CD4-positive, alpha-beta T cell treated with Interleukin-10 for 1 hour (primary cell): ENCODE data around the gene ULK2.
"Not testable (repeated sequence)": the region's sequence is repeated elsewhere in the genome, so short reads cannot be mapped to it uniquely, and the experiment has no call there.

Experiments
- DNase-seq: peaks from one replicate; pipeline ENCODE4 v3.0.0-alpha.2; 2020

ULK2 gene

GRCh38 chr17:19860647-19861177, 7.0 kb downstream of the ULK2 start:
- not testable (repeated sequence) for DNase-seq

DNA sequence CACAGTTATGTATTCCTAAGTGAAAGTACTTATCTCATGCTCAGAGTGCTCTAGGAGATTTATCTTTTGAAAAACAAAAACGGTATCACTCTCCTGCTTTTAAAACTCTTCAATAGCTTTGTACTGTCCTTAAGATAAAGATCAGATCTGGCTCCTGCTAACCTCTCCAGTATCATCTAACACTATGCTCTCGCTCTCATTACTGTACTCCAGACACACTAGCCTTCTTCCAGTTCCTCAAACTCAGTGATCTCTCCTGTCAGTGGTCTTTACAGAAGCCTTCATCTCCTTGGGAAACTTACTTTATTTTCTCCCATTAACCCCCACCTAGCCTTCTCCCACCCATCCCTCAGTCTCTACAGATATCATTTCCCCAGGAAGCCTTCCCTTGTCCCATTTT, 10.1 kb downstream of the ULK2 start:
- no peak for DNase-seq

GRCh38 chr17:19833914-19834313, 33.8 kb downstream of the ULK2 start:
- DNase-seq, result no peak

- DNase-seq, result no peak
Measured at GRCh38 chr17:19830061-19830460, 37.7 kb downstream of the ULK2 start.

- DNase-seq, result peak; percentile 8
Measured at GRCh38 chr17:19812407-19812806, 55.3 kb downstream of the ULK2 start.

- no peak for DNase-seq
Measured at GRCh38 chr17:19805006-19805405, 62.7 kb downstream of the ULK2 start.

- no peak for DNase-seq
Measured at GRCh38 chr17:19800571-19800970, 67.2 kb downstream of the ULK2 start.

DNA sequence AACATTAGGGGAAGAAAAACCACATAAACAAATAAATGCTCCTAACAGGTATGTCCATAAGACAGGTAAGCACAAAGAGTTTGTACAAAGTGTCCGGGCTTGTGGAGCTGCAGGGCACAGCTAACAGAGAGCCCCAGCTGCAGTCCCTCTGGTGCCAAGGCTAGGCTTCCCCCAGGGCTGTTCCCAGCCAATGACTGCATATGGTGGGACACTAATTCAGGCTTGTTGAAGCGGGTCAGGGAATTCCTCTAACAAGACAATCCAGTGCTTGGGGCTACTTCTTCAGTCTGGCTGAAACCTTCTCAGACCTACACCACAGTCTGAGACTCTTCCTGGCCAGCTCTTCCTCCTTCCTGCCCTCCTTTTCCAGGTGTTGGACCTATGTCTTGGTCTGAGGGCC, 67.9 kb downstream of the ULK2 start:
- DNase-seq, result no peak

GRCh38 chr17:19796457-19796856, 71.3 kb downstream of the ULK2 start:
- DNase-seq, result no peak

GRCh38 chr17:19791918-19792550, 75.7 kb downstream of the ULK2 start:
- DNase-seq, result no peak

GRCh38 chr17:19787733-19788357, 79.9 kb downstream of the ULK2 start:
- DNase-seq, result no peak

DNA sequence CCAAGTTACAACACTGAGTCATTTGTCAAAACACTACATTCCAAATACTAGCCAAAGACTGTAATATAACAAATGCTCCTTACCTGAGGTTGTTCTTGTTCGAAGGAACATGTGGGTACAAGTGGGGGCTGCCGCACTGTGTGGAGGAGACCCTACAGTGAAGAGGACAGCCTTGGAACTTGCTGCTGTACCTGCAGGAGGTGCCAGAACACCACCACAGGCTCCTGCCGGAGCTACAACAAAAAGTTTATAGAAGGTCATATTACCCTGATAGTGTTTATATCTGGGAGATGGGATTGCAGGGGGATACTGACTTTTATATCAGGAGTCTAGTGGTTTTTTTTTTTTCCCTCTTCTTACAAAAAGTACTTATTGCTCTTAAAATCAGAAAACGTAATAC, 81.9 kb downstream of the ULK2 start:
- DNase-seq, result no peak

GRCh38 chr17:19781488-19782458, 86.0 kb downstream of the ULK2 start:
- DNase-seq, result no peak

- DNase-seq, result no peak
Measured at GRCh38 chr17:19780846-19781245, 86.9 kb downstream of the ULK2 start.

DNA sequence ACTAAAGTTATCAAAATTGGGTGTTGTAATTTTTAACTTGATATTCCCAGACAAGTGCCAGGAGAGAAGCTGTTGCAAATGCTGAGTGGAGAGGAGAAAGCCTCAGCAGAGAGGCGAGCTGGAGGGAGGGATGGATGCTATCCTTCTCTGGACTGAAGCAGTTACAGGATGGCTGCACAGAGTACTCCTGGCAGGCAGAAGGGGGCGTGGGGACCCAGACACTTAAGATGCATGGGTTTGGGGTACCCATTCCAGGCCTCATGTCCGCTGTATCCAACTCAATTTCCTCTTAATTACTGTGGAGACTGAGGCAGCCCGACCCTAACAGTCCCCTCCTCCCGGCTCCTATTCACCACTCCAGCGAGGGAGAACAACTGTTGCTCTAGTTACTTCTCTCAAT, 94.2 kb downstream of the ULK2 start:
- no peak for DNase-seq

DNA sequence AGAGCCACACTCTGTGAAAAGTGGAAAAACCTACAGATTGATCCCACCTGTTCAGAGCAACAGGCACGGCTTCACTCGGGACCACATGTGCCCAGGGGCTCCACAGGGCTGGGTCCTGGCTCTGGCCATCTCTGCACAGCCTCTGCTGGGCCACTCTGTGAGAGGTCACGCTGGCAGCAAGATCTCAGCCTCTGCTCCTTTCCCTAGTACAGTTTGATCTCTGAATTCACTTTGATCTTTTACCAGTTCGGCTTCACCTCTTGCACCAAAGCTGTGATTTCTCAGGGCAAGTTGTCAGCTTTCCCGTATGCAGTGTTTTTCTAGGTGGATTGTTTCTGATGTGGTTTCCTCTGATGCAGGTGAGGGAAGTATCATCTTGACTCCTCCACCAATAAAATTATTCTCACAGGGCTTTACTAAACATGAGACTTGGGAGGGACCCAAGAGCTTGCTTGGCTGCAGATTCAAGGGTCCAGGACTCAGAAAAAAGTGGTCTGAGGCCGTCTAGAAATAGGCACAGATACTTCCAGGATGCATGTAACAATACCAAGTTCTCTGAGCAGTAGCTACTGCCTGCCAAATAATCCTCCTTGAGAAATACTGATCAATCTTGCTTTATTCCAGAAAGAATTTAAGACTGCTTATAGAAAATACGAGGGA, 95.6 kb downstream of the ULK2 start:
- peak; percentile 74 for DNase-seq

DNA sequence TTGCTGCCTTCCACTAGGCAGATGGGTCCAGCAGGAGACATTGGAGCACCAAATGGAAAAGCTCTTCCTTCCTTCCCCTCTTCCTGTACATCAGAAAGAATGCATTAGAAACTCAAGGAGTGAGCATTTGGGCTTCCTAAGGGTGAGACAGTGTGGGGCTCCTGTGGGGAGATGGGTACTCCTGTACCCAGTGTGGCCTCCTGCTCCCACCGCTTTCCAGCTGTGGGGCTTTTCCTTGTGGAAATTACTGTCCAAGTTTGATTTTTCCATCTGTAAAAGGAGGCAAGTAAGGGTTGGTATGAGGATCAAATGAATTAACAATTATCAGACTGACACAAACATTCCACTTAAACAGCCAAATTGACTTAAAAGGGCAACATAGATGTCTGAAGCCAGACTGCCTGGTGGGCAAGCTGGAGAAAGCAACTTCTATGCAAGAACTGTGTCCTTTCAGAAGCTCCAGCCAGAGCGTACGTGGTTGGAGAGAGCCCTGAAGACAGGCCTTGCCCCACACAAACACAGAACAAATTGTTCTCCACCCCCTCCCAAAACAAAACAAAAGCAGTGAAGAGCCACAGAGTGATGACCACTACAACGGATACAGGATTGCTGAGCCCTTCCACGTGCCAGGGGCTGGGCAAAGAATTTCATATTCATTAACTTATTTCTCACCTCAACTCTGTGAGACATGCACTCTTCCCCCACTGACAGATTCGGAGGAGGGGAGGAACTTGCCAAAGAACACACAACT, 96.6 kb downstream of the ULK2 start:
- DNase-seq, result no peak

- DNase-seq, result no peak
Measured at GRCh38 chr17:19769946-19770652, 97.6 kb downstream of the ULK2 start.

DNA sequence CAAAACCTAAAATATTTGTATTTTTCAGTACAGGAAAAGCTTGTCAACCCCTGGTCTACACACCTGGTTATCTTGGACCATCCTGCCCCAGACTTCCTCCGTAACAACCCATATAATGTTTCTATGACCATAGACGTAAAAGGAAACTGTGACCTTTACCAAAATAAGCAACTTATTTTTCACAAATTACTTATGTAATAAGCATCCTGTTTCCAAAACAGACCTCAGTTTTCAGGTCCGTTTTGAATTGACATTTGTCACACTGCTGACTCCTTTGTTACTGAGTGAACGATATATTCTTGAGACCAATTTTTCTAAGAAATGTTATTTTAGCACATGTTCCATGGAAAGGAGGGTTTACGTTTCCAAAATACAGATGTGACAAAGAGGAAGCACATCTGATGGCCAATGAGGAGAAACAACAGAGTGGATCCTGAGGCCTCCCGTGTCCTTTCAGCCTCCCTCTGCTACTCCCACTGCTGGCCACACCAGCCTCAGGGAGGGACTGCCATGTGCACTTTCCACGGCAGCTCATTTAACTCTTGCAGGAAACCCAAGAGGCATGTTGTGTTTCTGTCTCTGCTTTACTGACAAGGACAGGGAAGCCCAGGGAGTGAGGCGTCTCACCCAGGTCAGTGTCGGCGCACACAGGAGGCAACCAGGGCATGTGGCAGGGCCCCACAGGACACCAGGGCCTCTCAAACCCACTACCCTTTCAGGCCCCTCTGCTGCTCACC, 99.5 kb downstream of the ULK2 start:
- no peak for DNase-seq

- DNase-seq, result peak; percentile 76
Measured at GRCh38 chr17:19766421-19767270, 101.1 kb downstream of the ULK2 start.
